Suprapubic skin (tissue), 3 donors: ENCODE data around the gene AKT2.
"Not testable (repeated sequence)": the region's sequence is repeated elsewhere in the genome, so short reads cannot be mapped to it uniquely, and the experiment has no call there.

Experiments used
- CTCF ChIP-seq, 2 donors: fragments of 200-600 bp in 1 of 2; fragments of 450-650 bp in 1 of 2; sonication (generic) in 1 of 2; IDR thresholded peaks; one replicate each; pipeline ENCODE4 v1.5.1; 2016 to 2019; ENCODE audit warnings: antibody characterized with exemption in 2 of 2, mild to moderate bottlenecking in 1 of 2, moderate library complexity in 1 of 2
- POLR2AphosphoS5 ChIP-seq, 3 donors: sonication (generic); formaldehyde crosslinking; IDR thresholded peaks; one replicate each; pipeline ENCODE4 v1.6.1; 2017; ENCODE audit warnings: antibody characterized with exemption in 3 of 3

- TF ChIP-seq POLR2AphosphoS5, CTCF (IDR thresholded peaks at IDR 0.05): not testable (repeated sequence)
Observed at GRCh38 chr19:40333083-40333482, 47.9 kb upstream of the AKT2 start.
